HFF-Myc (cell line): Measurements from ENCODE around the gene KIAA0930.
"Not testable (repeated sequence)": the region's sequence is repeated elsewhere in the genome, so short reads cannot be mapped to it uniquely, and the experiment has no call there.

Source experiments
- DNase-seq: peaks from one replicate; pipeline ENCODE4 v3.0.0-alpha.2; 2011; ENCODE audit warnings: low read depth; ENCODE audit errors: extremely low read depth
- H3K4me3 ChIP-seq: replicated peaks from 2 replicates; pipeline ENCODE4 v1.5.1; 2011; ENCODE audit warnings: low read depth, mild to moderate bottlenecking, control low read depth, low read length
- CTCF ChIP-seq: IDR thresholded peaks from 2 replicates; pipeline ENCODE4 v1.5.1; 2012; ENCODE audit warnings: mild to moderate bottlenecking, low read depth, low read length, control low read depth; ENCODE audit errors: missing control alignments

Gene KIAA0930

GRCh38 chr22:45278125-45278524 lies 37.4 kb upstream of the KIAA0930 start:
- DNase-seq, result no peak
- no peak for TF ChIP-seq CTCF
- H3K4me3 ChIP-seq, result no peak overlapping the region

- H3K4me3 ChIP-seq, DNase-seq: not testable (repeated sequence)
These were observed 37.0 kb upstream of the KIAA0930 start for GRCh38 chr22:45277720-45278119.

GRCh38 chr22:45276507-45277105 lies 35.9 kb upstream of the KIAA0930 start:
- no peak overlapping the region for H3K4me3 ChIP-seq
- no peak for DNase-seq
- TF ChIP-seq CTCF, result no peak

GRCh38 chr22:45273452-45274075 lies 32.9 kb upstream of the KIAA0930 start:
- TF ChIP-seq CTCF, result no peak
- DNase-seq, result no peak
- no peak overlapping the region for H3K4me3 ChIP-seq

GRCh38 chr22:45272498-45272897 lies 31.8 kb upstream of the KIAA0930 start:
- H3K4me3 ChIP-seq, result no peak overlapping the region
- no peak for DNase-seq
- no peak for TF ChIP-seq CTCF

GRCh38 chr22:45271667-45272201 lies 31.0 kb upstream of the KIAA0930 start:
- no peak overlapping the region for H3K4me3 ChIP-seq
- TF ChIP-seq CTCF, result no peak
- no peak for DNase-seq

- no peak for TF ChIP-seq CTCF
- H3K4me3 ChIP-seq, result no peak overlapping the region
- no peak for DNase-seq
These were observed 29.7 kb upstream of the KIAA0930 start for GRCh38 chr22:45270095-45271020.
